Stimulated activated CD8-positive, alpha-beta memory T cell treated with anti-CD3 and anti-CD28 coated beads, Interleukin-15, amount 100 ng/mL, for 4 hours (primary cell): ENCODE measurements around the gene HDLBP.
"Not testable (repeated sequence)": the region's sequence is repeated elsewhere in the genome, so short reads cannot be mapped to it uniquely, and the experiment has no call there.

Source experiments
- DNase-seq, 2 donors: peaks; one replicate each; pipeline ENCODE4 v3.0.0-alpha.2; 2020; ENCODE audit warnings: low read depth in 2 of 2

HDLBP gene

GRCh38 chr2:241329669-241330615 lies 14.5 kb upstream of the HDLBP start:
- DNase-seq = no peak

- no peak for DNase-seq
These were observed 9.8 kb upstream of the HDLBP start for GRCh38 chr2:241325257-241325656.

- no peak for DNase-seq
These were observed 9.3 kb upstream of the HDLBP start for GRCh38 chr2:241324775-241325174.

GRCh38 chr2:241323778-241324177 lies 8.3 kb upstream of the HDLBP start:
- DNase-seq = no peak

GRCh38 chr2:241321886-241322285 lies 6.4 kb upstream of the HDLBP start:
- DNase-seq = no peak

- no peak for DNase-seq
These were observed 5.6 kb upstream of the HDLBP start for GRCh38 chr2:241321033-241321432.

- no peak for DNase-seq
These were observed 4.9 kb upstream of the HDLBP start for GRCh38 chr2:241320394-241320793.

- not testable (repeated sequence) for DNase-seq
These were observed 3.4 kb upstream of the HDLBP start for GRCh38 chr2:241318830-241319229.

- DNase-seq = no peak
These were observed 1.9 kb upstream of the HDLBP start for GRCh38 chr2:241317391-241317790.

- DNase-seq = no peak
These were observed 1.4 kb upstream of the HDLBP start for GRCh38 chr2:241316825-241317224.

- DNase-seq = peak in 1 of 2 donors; percentile 59
These were observed 583 bp upstream of the HDLBP start, which contains the start of gene SEPTIN2 for GRCh38 chr2:241315879-241316631. SEPTIN2 (plus strand) TSS chr2:241315925; CDS start chr2:241324233, 8,308 bp downstream.

- no peak for DNase-seq
These were observed 1.0 kb downstream of the HDLBP start for GRCh38 chr2:241314226-241315092.

- DNase-seq = no peak
These were observed 1.9 kb downstream of the HDLBP start for GRCh38 chr2:241313543-241314095.

- DNase-seq = no peak
These were observed 3.4 kb downstream of the HDLBP start for GRCh38 chr2:241312082-241312481.

GRCh38 chr2:241310917-241311566 lies 4.4 kb downstream of the HDLBP start:
- DNase-seq = no peak

GRCh38 chr2:241309684-241310117 lies 5.8 kb downstream of the HDLBP start:
- peak; percentile 34 to 60 for DNase-seq

GRCh38 chr2:241308832-241309500 lies 6.5 kb downstream of the HDLBP start:
- DNase-seq = no peak

- no peak for DNase-seq
These were observed 7.2 kb downstream of the HDLBP start for GRCh38 chr2:241308267-241308666.

- no peak for DNase-seq
These were observed 8.4 kb downstream of the HDLBP start for GRCh38 chr2:241307055-241307454.

- DNase-seq = no peak
These were observed 11.3 kb downstream of the HDLBP start for GRCh38 chr2:241304039-241304670.
